GM12878 (cell line): ENCODE measurements around the gene NFAT5. TPM values are rescaled to one million over a fixed set of nuclear protein-coding genes. Genes with fewer than 3 reads are reported as not detected.

Experiments
- ATF2 ChIP-seq: IDR thresholded peaks from 2 replicates; pipeline ENCODE4 v1.6.1; 2012; ENCODE audit warnings: low read length, inconsistent platforms
- ATF7 ChIP-seq: fragments of 450-650 bp; IDR thresholded peaks from 2 replicates; pipeline ENCODE4 v1.6.1; 2016; ENCODE audit warnings: low read depth, mild to moderate bottlenecking
- BACH1 ChIP-seq: fragments of 450-650 bp; IDR thresholded peaks from 2 replicates; pipeline ENCODE4 v1.6.1; 2017; ENCODE audit warnings: mild to moderate bottlenecking, borderline replicate concordance
- BMI1 ChIP-seq: fragments of 450-650 bp; IDR thresholded peaks from 2 replicates; pipeline ENCODE4 v1.6.1; 2016; ENCODE audit warnings: mild to moderate bottlenecking, moderate library complexity, borderline replicate concordance
- CHD1 ChIP-seq: IDR thresholded peaks from 2 replicates; pipeline ENCODE4 v1.6.1; 2012; ENCODE audit warnings: low read depth, low read length, improper control_type of control experiment
- E4F1 ChIP-seq: fragments of 450-650 bp; IDR thresholded peaks from 2 replicates; pipeline ENCODE4 v1.6.1; 2018; ENCODE audit warnings: borderline replicate concordance, mild to moderate bottlenecking; ENCODE audit not compliant: partially characterized antibody
- EED ChIP-seq: sonication (generic); IDR thresholded peaks from 2 replicates; pipeline ENCODE4 v1.6.1; 2016; ENCODE audit warnings: antibody characterized with exemption, low read depth
- NFIC ChIP-seq: IDR thresholded peaks from 2 replicates; pipeline ENCODE4 v1.6.1; 2012; ENCODE audit warnings: low read depth, mild to moderate bottlenecking, inconsistent platforms, low read length, moderate library complexity
- POLR2A ChIP-seq: IDR thresholded peaks from 2 replicates; pipeline ENCODE4 v1.6.1; 2011; ENCODE audit warnings: low read depth, mild to moderate bottlenecking, low read length
- RAD21 ChIP-seq: IDR thresholded peaks from 2 replicates; pipeline ENCODE4 v1.6.1; 2011; ENCODE audit warnings: mild to moderate bottlenecking, low read depth, low read length, moderate library complexity; ENCODE audit not compliant: insufficient read depth
- RAD51 ChIP-seq: fragments of 450-650 bp; IDR thresholded peaks from 2 replicates; pipeline ENCODE4 v1.6.1; 2016; ENCODE audit warnings: moderate library complexity, mild to moderate bottlenecking, inconsistent platforms
- RFX5 ChIP-seq: IDR thresholded peaks from 2 replicates; pipeline ENCODE4 v1.6.1; 2011; ENCODE audit warnings: low read depth, low read length, improper control_type of control experiment
- SMAD1 ChIP-seq: fragments of 450-650 bp; IDR thresholded peaks from 2 replicates; pipeline ENCODE4 v1.6.1; 2018; ENCODE audit warnings: mild to moderate bottlenecking, low read depth; ENCODE audit not compliant: partially characterized antibody
- ZNF207 ChIP-seq: fragments of 450-650 bp; IDR thresholded peaks from 2 replicates; pipeline ENCODE4 v1.6.1; 2014; ENCODE audit warnings: antibody characterized with exemption, mild to moderate bottlenecking, borderline replicate concordance
- ZNF622 ChIP-seq: fragments of 450-650 bp; IDR thresholded peaks from 2 replicates; pipeline ENCODE4 v1.6.1; 2017; ENCODE audit warnings: mild to moderate bottlenecking, inconsistent platforms
- ZZZ3 ChIP-seq: IDR thresholded peaks from 2 replicates; pipeline ENCODE4 v1.6.1; 2011; ENCODE audit warnings: low read depth; ENCODE audit not compliant: control insufficient read depth, insufficient read length
- polyA plus RNA-seq, 11 experiments: library from polyadenylated mRNA; depleted of rRNA in 4 of 11; unstranded in 6 of 11; stranded (reverse) in 5 of 11; fragments of >200 nt; fragmentation: Nextera tagmentation in 4 of 11; fragmentation: Illumina TruSeq in 1 of 11; extraction: Ambion mirVana in 4 of 11; extraction: Trizol in 1 of 11; gene quantifications; 1 replicate in 1 of 11; 2 replicates in 10 of 11; pipeline versions ENCODE4 v1.2.1 to v1.2.3, GENCODE V29; 2011 to 2016; ENCODE audit warnings: inconsistent platforms in 2 of 11, missing spikeins in 2 of 11, low read depth in 1 of 11
- total RNA-seq, 4 experiments: library from RNA; depleted of rRNA in 3 of 4; stranded (reverse); fragments of >200 nt in 3 of 4; fragmentation: Illumina TruSeq in 1 of 4; extraction: Trizol in 1 of 4; gene quantifications; 2 replicates each; pipeline versions ENCODE4 v1.2.1 to v1.2.3, GENCODE V29; 2013 to 2021

Gene NFAT5
- total and polyA plus RNA-seq, 10 of the 15 experiments (the other 5 are each of a cell fraction or from before 2014, with no cell fraction given) = 0.58 to 31.5 (median 12.7) TPM

GRCh38 chr16:69564845-69565670 is 708 bp upstream of the NFAT5 start (continued):
- TF ChIP-seq RFX5 = no peak
- TF ChIP-seq BMI1 = no peak
- TF ChIP-seq SMAD1 = no peak
- TF ChIP-seq RAD51 = no peak; the same call in 1 of the 2 replicates
- TF ChIP-seq ZZZ3 = no peak
- no peak for TF ChIP-seq ZNF622
- no peak for TF ChIP-seq RAD21
- no peak for TF ChIP-seq POLR2A
- no peak for TF ChIP-seq ATF7
- no peak for TF ChIP-seq CHD1
- no peak for TF ChIP-seq ATF2
- no peak for TF ChIP-seq E4F1
- TF ChIP-seq BACH1 = no peak
- no peak for TF ChIP-seq ZNF207
- no peak for TF ChIP-seq NFIC
- no peak for TF ChIP-seq EED
